ENCODE results near the gene MMEL1. TPM values are rescaled to one million over a fixed set of nuclear protein-coding genes. Genes with fewer than 3 reads are reported as not detected.

The MMEL1 gene
- total RNA-seq, 1 experiment from 2014 or later, result not detected

GRCh38 chr1:2567083-2567679 lies 65.6 kb downstream of the MMEL1 start:
- BruUV-seq (replicated peaks), result no TSS peak
- ChIA-PET CTCF (no interaction called here), POLR2A (no interaction called here)
- no peak for DNase-seq (ENCODE audit: unreplicated experiment)
- H3K36me3 Mint-ChIP-seq (ENCODE audit: insufficient read depth, unreplicated experiment), result no peaks in the 10 kb centered on the region
- no peak overlapping the region for H3K4me3 Mint-ChIP-seq (ENCODE audit: unreplicated experiment)
- peaks cover 14% of the 10 kb centered on the region for H3K27me3 Mint-ChIP-seq (ENCODE audit: insufficient read depth, unreplicated experiment)
- H3K9me3 Mint-ChIP-seq (ENCODE audit: unreplicated experiment), result no peaks in the 10 kb centered on the region
- no peak for TF ChIP-seq CTCF (IDR thresholded peaks at IDR 0.05; ENCODE audit: unreplicated experiment)
- no peaks in the 10 kb centered on the region for H3K4me1 Mint-ChIP-seq (ENCODE audit: insufficient read depth, unreplicated experiment)
- intact Hi-C loops (cut with micrococcal nuclease), result no loop called here
- no peak overlapping the region for H3K27ac Mint-ChIP-seq (ENCODE audit: low read depth, unreplicated experiment)

- intact Hi-C loops (cut with micrococcal nuclease), result no loop called here
- POLR2A ChIA-PET, result no interaction called here
- H3K4me1 Mint-ChIP-seq (ENCODE audit: insufficient read depth, unreplicated experiment), result no peaks in the 10 kb centered on the region
- no peak overlapping the region for H3K27ac Mint-ChIP-seq (ENCODE audit: low read depth, unreplicated experiment)
- BruUV-seq (replicated peaks), result no TSS peak
- H3K27me3 Mint-ChIP-seq (ENCODE audit: insufficient read depth, unreplicated experiment), result peaks cover 14% of the 10 kb centered on the region
- no peak overlapping the region for H3K4me3 Mint-ChIP-seq (ENCODE audit: unreplicated experiment)
- no peaks in the 10 kb centered on the region for H3K36me3 Mint-ChIP-seq (ENCODE audit: insufficient read depth, unreplicated experiment)
- DNase-seq (ENCODE audit: unreplicated experiment), result no peak
- no peaks in the 10 kb centered on the region for H3K9me3 Mint-ChIP-seq (ENCODE audit: unreplicated experiment)
- CTCF ChIA-PET, result interaction anchor here (0.7 to 1.0 kb wide), 2 partner anchors 18 to 20 kb away, joined by 3 read pairs; no protein-coding TSS in a partner anchor
- TF ChIP-seq CTCF (IDR thresholded peaks at IDR 0.05; ENCODE audit: unreplicated experiment), result no peak
Measured at GRCh38 chr1:2566101-2567045, 66.4 kb downstream of the MMEL1 start.

GRCh38 chr1:2564815-2565374 lies 67.9 kb downstream of the MMEL1 start:
- ChIA-PET CTCF (interaction anchor here (0.5 to 1.0 kb wide), 2 partner anchors 16 to 685 kb away, joined by 3 to 5 read pairs; no protein-coding TSS in a partner anchor), POLR2A (interaction anchor here (0.7 kb wide), 1 partner anchor 769 kb away, joined by 3 read pairs; no protein-coding TSS in a partner anchor)
- no TSS peak for BruUV-seq (replicated peaks)
- H3K4me3 Mint-ChIP-seq (ENCODE audit: unreplicated experiment), result no peak overlapping the region
- no peak overlapping the region for H3K27ac Mint-ChIP-seq (ENCODE audit: low read depth, unreplicated experiment)
- no peak for TF ChIP-seq CTCF (IDR thresholded peaks at IDR 0.05; ENCODE audit: unreplicated experiment)
- H3K27me3 Mint-ChIP-seq (ENCODE audit: insufficient read depth, unreplicated experiment), result peaks cover 14% of the 10 kb centered on the region
- no peaks in the 10 kb centered on the region for H3K9me3 Mint-ChIP-seq (ENCODE audit: unreplicated experiment)
- H3K4me1 Mint-ChIP-seq (ENCODE audit: insufficient read depth, unreplicated experiment), result no peaks in the 10 kb centered on the region
- intact Hi-C loops (cut with micrococcal nuclease), result no loop called here
- no peaks in the 10 kb centered on the region for H3K36me3 Mint-ChIP-seq (ENCODE audit: insufficient read depth, unreplicated experiment)
- no peak for DNase-seq (ENCODE audit: unreplicated experiment)
